ENCODE results near the gene MRPL53.
"Not testable (repeated sequence)": the region's sequence is repeated elsewhere in the genome, so short reads cannot be mapped to it uniquely, and the experiment has no call there.

MRPL53 gene

GRCh38 chr2:74488643-74489481 is 16.4 kb upstream of the MRPL53 start:
- no peak for DNase-seq (ENCODE audit: low read depth in 1 of 2, low spot score in 1 of 2)
- Histone ChIP-seq H3K27me3 (ENCODE audit: insufficient read depth, poor library complexity, severe bottlenecking) (no peaks in the 10 kb centered on the region), H3K27ac (replicated peaks) (no peak overlapping the region), H3K4me3 (replicated peaks; ENCODE audit: insufficient read depth, low read length) (no peak overlapping the region)
- TF ChIP-seq REST (IDR thresholded peaks at IDR 0.05; ENCODE audit: insufficient replicate concordance, low read depth) (no peak), GABPA (IDR thresholded peaks at IDR 0.05; ENCODE audit: low read depth) (no peak), POLR2AphosphoS5 (IDR thresholded peaks at IDR 0.05; ENCODE audit: low read depth) (no peak), SPI1 (IDR thresholded peaks at IDR 0.05; ENCODE audit: borderline replicate concordance, low read depth) (no peak)

DNA sequence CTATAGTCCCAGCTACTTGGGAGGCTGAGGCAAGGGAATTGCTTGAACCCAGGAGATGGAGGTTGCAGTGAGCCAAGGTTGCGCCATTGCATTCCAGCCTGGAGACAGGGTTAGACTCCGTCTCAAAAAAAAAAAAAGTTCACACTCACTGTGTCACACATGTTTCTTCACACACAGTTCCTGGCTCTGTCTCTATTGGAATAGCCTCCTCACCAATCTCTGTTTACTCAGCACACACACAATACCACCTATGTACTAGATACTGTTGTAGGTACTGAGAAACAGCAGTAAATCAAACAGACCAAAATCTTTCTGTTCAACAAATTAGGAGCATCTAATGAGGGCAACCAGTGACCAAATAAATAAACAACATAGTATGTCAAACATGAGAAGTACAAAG is 13.7 kb upstream of the MRPL53 start:
- Histone ChIP-seq H3K27me3 (ENCODE audit: insufficient read depth, poor library complexity, severe bottlenecking) (no peaks in the 10 kb centered on the region), H3K27ac (replicated peaks) (no peak overlapping the region), H3K4me3 (replicated peaks; ENCODE audit: insufficient read depth, low read length) (no peak overlapping the region)
- TF ChIP-seq GABPA (IDR thresholded peaks at IDR 0.05; ENCODE audit: low read depth): no peak
- no peak for TF ChIP-seq REST (IDR thresholded peaks at IDR 0.05; ENCODE audit: insufficient replicate concordance, low read depth)
- TF ChIP-seq SPI1 (IDR thresholded peaks at IDR 0.05; ENCODE audit: borderline replicate concordance, low read depth): no peak
- no peak for TF ChIP-seq POLR2AphosphoS5 (IDR thresholded peaks at IDR 0.05; ENCODE audit: low read depth)
- TF ChIP-seq, protein P1, sequence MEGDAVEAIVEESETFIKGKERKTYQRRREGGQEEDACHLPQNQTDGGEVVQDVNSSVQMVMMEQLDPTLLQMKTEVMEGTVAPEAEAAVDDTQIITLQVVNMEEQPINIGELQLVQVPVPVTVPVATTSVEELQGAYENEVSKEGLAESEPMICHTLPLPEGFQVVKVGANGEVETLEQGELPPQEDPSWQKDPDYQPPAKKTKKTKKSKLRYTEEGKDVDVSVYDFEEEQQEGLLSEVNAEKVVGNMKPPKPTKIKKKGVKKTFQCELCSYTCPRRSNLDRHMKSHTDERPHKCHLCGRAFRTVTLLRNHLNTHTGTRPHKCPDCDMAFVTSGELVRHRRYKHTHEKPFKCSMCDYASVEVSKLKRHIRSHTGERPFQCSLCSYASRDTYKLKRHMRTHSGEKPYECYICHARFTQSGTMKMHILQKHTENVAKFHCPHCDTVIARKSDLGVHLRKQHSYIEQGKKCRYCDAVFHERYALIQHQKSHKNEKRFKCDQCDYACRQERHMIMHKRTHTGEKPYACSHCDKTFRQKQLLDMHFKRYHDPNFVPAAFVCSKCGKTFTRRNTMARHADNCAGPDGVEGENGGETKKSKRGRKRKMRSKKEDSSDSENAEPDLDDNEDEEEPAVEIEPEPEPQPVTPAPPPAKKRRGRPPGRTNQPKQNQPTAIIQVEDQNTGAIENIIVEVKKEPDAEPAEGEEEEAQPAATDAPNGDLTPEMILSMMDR (IDR thresholded peaks at IDR 0.05; ENCODE audit: insufficient read depth, low read length): no peak
- DNase-seq (ENCODE audit: low read depth in 1 of 2, low spot score in 1 of 2): no peak

GRCh38 chr2:74483675-74484164 is 11.2 kb upstream of the MRPL53 start:
- not testable (repeated sequence) for H3K27me3 ChIP-seq (ENCODE audit: insufficient read depth, poor library complexity, severe bottlenecking); DNase-seq (ENCODE audit: low read depth in 1 of 2, low spot score in 1 of 2)
- Histone ChIP-seq H3K4me3 (replicated peaks; ENCODE audit: insufficient read depth, low read length) (peak overlapping the region; percentile 91), H3K27ac (replicated peaks) (peak overlapping the region; percentile 75)

- TF ChIP-seq, protein P1 (IDR thresholded peaks at IDR 0.05; ENCODE audit: insufficient read depth, low read length): peak; percentile 92
- TF ChIP-seq SPI1 (IDR thresholded peaks at IDR 0.05; ENCODE audit: borderline replicate concordance, low read depth) (no peak), REST (IDR thresholded peaks at IDR 0.05; ENCODE audit: insufficient replicate concordance, low read depth) (no peak), GABPA (IDR thresholded peaks at IDR 0.05; ENCODE audit: low read depth) (peak; percentile 87), POLR2AphosphoS5 (IDR thresholded peaks at IDR 0.05; ENCODE audit: low read depth) (peak; percentile 47; the same call in 1 of the 2 replicates)
Observed at GRCh38 chr2:74482801-74483674, 10.6 kb upstream of the MRPL53 start, which contains the start of the genes CCDC142 and TTC31. TSS of gene CCDC142 (minus strand) at chr2:74482998. CDS start at chr2:74482837, 161 bp downstream. TSS of gene TTC31 (plus strand) at chr2:74483081. CDS start at chr2:74483096, 15 bp downstream.

More at GRCh38 chr2:74482801-74483674, 10.6 kb upstream of the MRPL53 start, which contains the start of the genes CCDC142 and TTC31:
- peak within 1 kb of the TSS; percentile 75 for H3K27ac ChIP-seq (replicated peaks)
- H3K4me3 ChIP-seq (replicated peaks; ENCODE audit: insufficient read depth, low read length): peak within 1 kb of the TSS; percentile 91
- H3K27me3 ChIP-seq (ENCODE audit: insufficient read depth, poor library complexity, severe bottlenecking): no peaks in the 10 kb centered on the region
- peak in 1 of 2 experiments; percentile 98 for DNase-seq (ENCODE audit: low read depth in 1 of 2, low spot score in 1 of 2)
